ENCODE measurements around the gene SREBF1. TPM values are rescaled to one million over a fixed set of nuclear protein-coding genes. Genes with fewer than 3 reads are reported as not detected.

Gene SREBF1
- polyA plus RNA-seq, 3 donors = 39.8 to 58.2 (median 45.8) TPM

Other genes with a start within 250 kb of the SREBF1 start
- gene PEMT, start 245.3 kb downstream of the SREBF1 start, polyA plus RNA-seq (ENCODE audit: insufficient read length in 3 of 3) = 10 to 100 TPM; 29.4 to 35.7 (median 34.4) TPM
- gene RAI1, start 155.5 kb downstream of the SREBF1 start, polyA plus RNA-seq (ENCODE audit: insufficient read length in 3 of 3) = 10 to 100 TPM; 20.1 to 41.1 (median 31.1) TPM
- gene TOM1L2, start 135.4 kb upstream of the SREBF1 start, polyA plus RNA-seq (ENCODE audit: insufficient read length in 3 of 3) = 10 to 100 TPM; 34.9 to 53.2 (median 37.3) TPM
- 10 to 100 TPM; 14.1 to 27.3 (median 14.7) TPM for gene DRC3, start 135.9 kb upstream of the SREBF1 start, polyA plus RNA-seq (ENCODE audit: insufficient read length in 3 of 3)
- gene ATPAF2, start 202.2 kb upstream of the SREBF1 start, polyA plus RNA-seq (ENCODE audit: insufficient read length in 3 of 3) = 10 to 100 TPM; 19.4 to 27.9 (median 24.2) TPM
- gene GID4, start 202.4 kb upstream of the SREBF1 start, polyA plus RNA-seq (ENCODE audit: insufficient read length in 3 of 3) = 10 to 100 TPM; 12.8 to 15.1 (median 13.3) TPM